HFF-Myc (cell line): Measurements from ENCODE around the gene LAMB1.

ENCODE experiments used
- DNase-seq: peaks from one replicate; pipeline ENCODE4 v3.0.0-alpha.2; 2011; ENCODE audit warnings: low read depth; ENCODE audit errors: extremely low read depth
- H3K4me3 ChIP-seq: replicated peaks from 2 replicates; pipeline ENCODE4 v1.5.1; 2011; ENCODE audit warnings: low read depth, mild to moderate bottlenecking, control low read depth, low read length
- CTCF ChIP-seq: IDR thresholded peaks from 2 replicates; pipeline ENCODE4 v1.5.1; 2012; ENCODE audit warnings: mild to moderate bottlenecking, low read depth, low read length, control low read depth; ENCODE audit errors: missing control alignments

Gene LAMB1

GRCh38 chr7:108014215-108014614, 11.3 kb upstream of the LAMB1 start:
- no peak overlapping the region for H3K4me3 ChIP-seq
- no peak for DNase-seq
- no peak for TF ChIP-seq CTCF

- no peak overlapping the region for H3K4me3 ChIP-seq
- TF ChIP-seq CTCF, result no peak
- DNase-seq, result no peak
These were observed 9.8 kb upstream of the LAMB1 start for GRCh38 chr7:108012499-108013430.

- DNase-seq, result no peak
- no peak overlapping the region for H3K4me3 ChIP-seq
- TF ChIP-seq CTCF, result no peak
These were observed 7.4 kb upstream of the LAMB1 start for GRCh38 chr7:108010377-108010776.

GRCh38 chr7:108009873-108010272, 6.9 kb upstream of the LAMB1 start:
- no peak for DNase-seq
- H3K4me3 ChIP-seq, result no peak overlapping the region
- TF ChIP-seq CTCF, result no peak

GRCh38 chr7:108008827-108009226, 5.9 kb upstream of the LAMB1 start:
- no peak for DNase-seq
- no peak overlapping the region for H3K4me3 ChIP-seq
- TF ChIP-seq CTCF, result no peak

- no peak for TF ChIP-seq CTCF
These were observed 5.3 kb upstream of the LAMB1 start for GRCh38 chr7:108008240-108008639.

More at GRCh38 chr7:108008240-108008639, 5.3 kb upstream of the LAMB1 start:
- DNase-seq, result no peak
- no peak overlapping the region for H3K4me3 ChIP-seq
